Caco-2 (cell line): ENCODE results near the gene PLRG1. TPM values are rescaled to one million over a fixed set of nuclear protein-coding genes. Genes with fewer than 3 reads are reported as not detected.

ENCODE experiments used
- BruUV-seq: library from RNA; stranded (reverse); fragments of 400-500 nt; replicated peaks from 2 replicates; lab custom pipeline; 2021; lab: Mats Ljungman, UMichigan
- CTCF ChIA-PET: fragments of 300-600 bp; sonication (Branson Sonifier 250); formaldehyde crosslinking; loops from one replicate; lab custom pipeline; 2022; ENCODE audit warnings: antibody characterized with exemption; lab: Charles Lee
- POLR2A ChIA-PET: fragments of 300-600 bp; sonication (Branson Sonifier 250); formaldehyde crosslinking; loops from one replicate; lab custom pipeline; 2022; ENCODE audit warnings: antibody characterized with exemption; lab: Charles Lee
- DNase-seq, 2 experiments: peaks; one replicate each; pipeline versions ENCODE4 v3.0.0 to v3.0.0-alpha.2; 2020 to 2022
- H3K27me3 ChIP-seq: replicated peaks from 2 replicates; pipeline ENCODE4 v1.6.0; 2011; ENCODE audit warnings: low read length; ENCODE audit not compliant: control insufficient read depth, insufficient read depth
- H3K36me3 ChIP-seq: 2 replicates; pipeline ENCODE4 v1.5.1; 2011; ENCODE audit warnings: low read length; ENCODE audit not compliant: control insufficient read depth, insufficient read depth
- H3K4me1 ChIP-seq: fragments of 250-450 bp; sonication (Bioruptor Pico); 2 replicates; pipeline ENCODE4 v1.5.1; 2020; ENCODE audit warnings: mild to moderate bottlenecking
- H3K4me3 ChIP-seq: 2 replicates; pipeline ENCODE4 v1.5.1; 2011; ENCODE audit warnings: low read depth, mild to moderate bottlenecking, control low read depth, low read length
- H3K9me3 ChIP-seq: fragments of 250-450 bp; sonication (Bioruptor Pico); 2 replicates; pipeline ENCODE4 v1.5.1; 2020; ENCODE audit warnings: mild to moderate bottlenecking, moderate library complexity
- H3K27ac Mint-ChIP-seq: one replicate; pipeline ENCODE4 v1.8.0; 2022; ENCODE audit warnings: mixed read lengths; ENCODE audit not compliant: unreplicated experiment
- H3K27me3 Mint-ChIP-seq: one replicate; pipeline ENCODE4 v1.8.0; 2022; ENCODE audit warnings: mixed read lengths; ENCODE audit not compliant: insufficient read depth, unreplicated experiment
- H3K36me3 Mint-ChIP-seq: one replicate; pipeline ENCODE4 v1.8.0; 2022; ENCODE audit warnings: mild to moderate bottlenecking, mixed read lengths; ENCODE audit not compliant: insufficient read depth, unreplicated experiment
- H3K4me1 Mint-ChIP-seq: one replicate; pipeline ENCODE4 v1.8.0; 2022; ENCODE audit warnings: low read depth, mixed read lengths; ENCODE audit not compliant: unreplicated experiment
- H3K4me3 Mint-ChIP-seq: one replicate; pipeline ENCODE4 v1.8.0; 2022; ENCODE audit warnings: mild to moderate bottlenecking, moderate library complexity, mixed read lengths; ENCODE audit not compliant: unreplicated experiment
- H3K9me3 Mint-ChIP-seq: one replicate; pipeline ENCODE4 v1.8.0; 2022; ENCODE audit warnings: mixed read lengths; ENCODE audit not compliant: unreplicated experiment
- intact Hi-C: fragments of 100-400 bp; cut with micrococcal nuclease; formaldehyde crosslinking; loops from one replicate; pipeline ENCODE4 v1.10.0; 2022; ENCODE audit not compliant: unreplicated experiment
- total RNA-seq: library from RNA; stranded (reverse); gene quantifications from 2 replicates; pipeline ENCODE4 v1.2.3, GENCODE V29; 2022
- TF ChIP-seq, protein P1 (sequence below), 2 experiments: fragments of 200-600 bp in 1 of 2; IDR thresholded peaks; 1 replicate in 1 of 2; 2 replicates in 1 of 2; pipeline versions ENCODE4 v1.5.1 to v1.8.0; 2011 to 2022; ENCODE audit warnings: antibody characterized with exemption in 1 of 2, control low read depth in 1 of 2, inconsistent platforms in 1 of 2, low read depth in 1 of 2, low read length in 1 of 2, mild to moderate bottlenecking in 1 of 2, moderate library complexity in 1 of 2; ENCODE audit not compliant: insufficient read depth in 1 of 2, severe bottlenecking in 1 of 2, unreplicated experiment in 1 of 2

The PLRG1 gene
- total RNA-seq, 1 experiment from 2014 or later, result 99.4 TPM

DNA sequence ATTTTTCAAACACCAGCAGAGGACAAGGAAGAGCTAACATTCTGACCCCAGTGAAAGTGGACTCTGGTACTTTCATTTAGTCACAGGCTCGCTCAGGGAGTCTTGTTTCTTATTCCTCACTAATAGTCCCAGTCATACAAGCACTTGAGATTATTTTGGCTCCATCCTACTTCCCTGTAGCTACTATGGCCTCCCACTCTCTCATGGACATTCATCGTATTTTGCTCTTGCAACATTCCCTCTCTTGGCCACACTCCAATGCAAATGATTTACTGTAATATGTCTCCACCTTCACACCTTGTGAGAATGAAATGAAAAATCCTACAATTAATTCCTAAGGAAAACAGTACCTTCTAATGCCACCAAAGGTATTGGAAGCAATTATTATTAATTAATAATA is 21.3 kb downstream of the PLRG1 start:
- POLR2A ChIA-PET, result no interaction called here
- Mint-ChIP-seq H3K27ac (no peak overlapping the region), H3K27me3 (peaks cover 14% of the 10 kb centered on the region)

DNA sequence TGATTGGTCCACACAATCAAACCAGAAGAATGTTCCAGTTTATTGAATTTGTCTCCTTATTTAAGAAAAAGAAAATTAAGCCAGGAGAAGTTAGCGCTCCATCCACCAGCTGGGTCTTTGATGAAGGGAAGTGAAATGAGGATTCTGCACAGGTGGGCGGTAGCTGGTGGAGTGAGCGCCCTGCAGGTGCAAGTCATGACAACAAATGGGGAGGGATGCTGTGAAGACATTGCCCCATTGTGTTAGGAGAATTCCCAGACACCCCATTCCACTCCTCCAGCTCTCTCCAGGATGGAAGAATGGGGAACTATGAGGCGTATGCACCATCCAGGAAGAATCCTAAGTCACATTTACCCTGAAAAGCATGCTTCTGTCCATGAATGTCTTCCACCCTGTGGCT is 22.9 kb downstream of the PLRG1 start:
- POLR2A ChIA-PET, result no interaction called here

More for the DNA sequence above, 21.3 kb downstream of the PLRG1 start:
- intact Hi-C loops, result no loop called here
- H3K4me3 ChIP-seq, result no peak overlapping the region
- CTCF ChIA-PET, result no interaction called here
- Mint-ChIP-seq H3K4me3 (no peak overlapping the region), H3K4me1 (no peaks in the 10 kb centered on the region), H3K36me3 (peaks cover under 1% of the 10 kb centered on the region), H3K9me3 (no peaks in the 10 kb centered on the region)
- no peaks in the 10 kb centered on the region for H3K4me1 ChIP-seq
- BruUV-seq, result no TSS peak
- TF ChIP-seq, protein P1, sequence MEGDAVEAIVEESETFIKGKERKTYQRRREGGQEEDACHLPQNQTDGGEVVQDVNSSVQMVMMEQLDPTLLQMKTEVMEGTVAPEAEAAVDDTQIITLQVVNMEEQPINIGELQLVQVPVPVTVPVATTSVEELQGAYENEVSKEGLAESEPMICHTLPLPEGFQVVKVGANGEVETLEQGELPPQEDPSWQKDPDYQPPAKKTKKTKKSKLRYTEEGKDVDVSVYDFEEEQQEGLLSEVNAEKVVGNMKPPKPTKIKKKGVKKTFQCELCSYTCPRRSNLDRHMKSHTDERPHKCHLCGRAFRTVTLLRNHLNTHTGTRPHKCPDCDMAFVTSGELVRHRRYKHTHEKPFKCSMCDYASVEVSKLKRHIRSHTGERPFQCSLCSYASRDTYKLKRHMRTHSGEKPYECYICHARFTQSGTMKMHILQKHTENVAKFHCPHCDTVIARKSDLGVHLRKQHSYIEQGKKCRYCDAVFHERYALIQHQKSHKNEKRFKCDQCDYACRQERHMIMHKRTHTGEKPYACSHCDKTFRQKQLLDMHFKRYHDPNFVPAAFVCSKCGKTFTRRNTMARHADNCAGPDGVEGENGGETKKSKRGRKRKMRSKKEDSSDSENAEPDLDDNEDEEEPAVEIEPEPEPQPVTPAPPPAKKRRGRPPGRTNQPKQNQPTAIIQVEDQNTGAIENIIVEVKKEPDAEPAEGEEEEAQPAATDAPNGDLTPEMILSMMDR (IDR thresholded peaks at IDR 0.05; ENCODE audit: insufficient read depth in 1 of 2, low read depth in 1 of 2, low read length in 1 of 2, severe bottlenecking in 1 of 2, unreplicated experiment in 1 of 2), result no peak
- H3K36me3 ChIP-seq, result no peaks in the 10 kb centered on the region
- no peak for DNase-seq
- no peaks in the 10 kb centered on the region for H3K9me3 ChIP-seq
- no peaks in the 10 kb centered on the region; the same call in 1 of the 2 replicates for H3K27me3 ChIP-seq

DNA sequence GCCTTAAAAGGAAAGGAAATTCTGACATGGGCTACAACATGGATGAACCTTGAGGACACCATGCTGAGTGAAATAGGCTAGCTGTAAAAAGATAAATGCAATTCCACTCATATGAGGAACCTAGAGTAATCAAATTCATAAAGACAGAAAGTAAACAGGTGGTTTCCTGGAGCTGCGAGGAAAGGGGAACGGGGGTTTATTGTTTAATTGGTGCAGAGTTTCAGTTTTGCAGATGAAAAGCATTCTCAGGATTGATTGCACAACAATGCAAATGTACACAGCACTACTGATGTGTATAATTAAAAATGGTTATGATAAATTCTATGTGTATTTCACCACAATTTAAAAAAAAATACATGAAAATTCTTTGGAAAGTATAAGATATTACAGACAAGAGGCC is 24.0 kb downstream of the PLRG1 start:
- no TSS peak for BruUV-seq
- intact Hi-C loops, result no loop called here
- H3K36me3 Mint-ChIP-seq, result no peaks in the 10 kb centered on the region
- H3K27me3 ChIP-seq, result no peaks in the 10 kb centered on the region; the same call in 1 of the 2 replicates
- ChIA-PET POLR2A (no interaction called here), CTCF (no interaction called here)
- H3K4me1 Mint-ChIP-seq, result no peaks in the 10 kb centered on the region
- no peaks in the 10 kb centered on the region for H3K36me3 ChIP-seq
- TF ChIP-seq, protein P1 (IDR thresholded peaks at IDR 0.05; ENCODE audit: insufficient read depth in 1 of 2, low read depth in 1 of 2, low read length in 1 of 2, severe bottlenecking in 1 of 2, unreplicated experiment in 1 of 2), result no peak
- no peak overlapping the region for H3K27ac Mint-ChIP-seq
- no peak for DNase-seq
- no peak overlapping the region for H3K4me3 Mint-ChIP-seq
- no peaks in the 10 kb centered on the region for H3K4me1 ChIP-seq
- H3K27me3 Mint-ChIP-seq, result peaks cover 17% of the 10 kb centered on the region
- no peak overlapping the region for H3K4me3 ChIP-seq
- H3K9me3 Mint-ChIP-seq, result no peaks in the 10 kb centered on the region
- H3K9me3 ChIP-seq, result no peaks in the 10 kb centered on the region

More for the DNA sequence above, 22.9 kb downstream of the PLRG1 start:
- no peak for DNase-seq
- no peaks in the 10 kb centered on the region for H3K9me3 ChIP-seq
- intact Hi-C loops, result no loop called here
- H3K27me3 Mint-ChIP-seq, result peaks cover 17% of the 10 kb centered on the region
- TF ChIP-seq, protein P1 (IDR thresholded peaks at IDR 0.05; ENCODE audit: insufficient read depth in 1 of 2, low read depth in 1 of 2, low read length in 1 of 2, severe bottlenecking in 1 of 2, unreplicated experiment in 1 of 2), result no peak
- CTCF ChIA-PET, result no interaction called here
- no peaks in the 10 kb centered on the region for H3K4me1 ChIP-seq
- no peaks in the 10 kb centered on the region for H3K9me3 Mint-ChIP-seq
- H3K4me3 Mint-ChIP-seq, result no peak overlapping the region
- no peaks in the 10 kb centered on the region for H3K36me3 Mint-ChIP-seq
- no peak overlapping the region for H3K4me3 ChIP-seq
- H3K27me3 ChIP-seq, result no peaks in the 10 kb centered on the region; the same call in 1 of the 2 replicates
- no peaks in the 10 kb centered on the region for H3K36me3 ChIP-seq
- BruUV-seq, result no TSS peak
- H3K4me1 Mint-ChIP-seq, result no peaks in the 10 kb centered on the region
- H3K27ac Mint-ChIP-seq, result no peak overlapping the region
